Loucy (cell line): ENCODE data around the gene CRAMP1.

Experiments used
- EZH2phosphoT487 ChIP-seq: fragments of 200-600 bp; IDR thresholded peaks from 2 replicates; pipeline ENCODE4 v1.6.1; 2018; ENCODE audit warnings: antibody characterized with exemption, mild to moderate bottlenecking, moderate library complexity, borderline replicate concordance
- TF ChIP-seq, protein P1 (sequence below): fragments of 200-600 bp; sonication (generic); conservative IDR thresholded peaks from 2 replicates; pipeline ENCODE4 v1.5.1; 2014; ENCODE audit warnings: mild to moderate bottlenecking, antibody characterized with exemption, low read length

DNA sequence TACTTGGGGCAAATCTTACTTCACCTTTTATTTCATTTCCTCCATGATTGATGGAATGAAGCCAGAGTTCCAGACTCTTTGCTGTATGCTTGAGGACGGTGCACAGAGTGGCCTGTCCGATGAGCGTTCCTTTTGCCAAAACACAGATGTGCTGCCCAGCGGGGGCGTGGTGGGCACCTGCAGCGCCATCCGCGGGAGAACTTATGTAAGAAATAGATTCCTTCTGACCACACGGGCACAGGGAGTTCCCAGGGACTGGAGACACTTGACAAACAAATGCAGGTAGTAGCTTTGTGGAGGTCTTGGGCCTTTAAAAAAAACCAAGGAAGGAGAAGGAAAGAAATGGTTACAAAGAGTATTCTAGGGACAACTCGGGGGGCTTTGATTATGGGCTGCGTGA is 30.6 kb downstream of the CRAMP1 start:
- TF ChIP-seq, protein P1, sequence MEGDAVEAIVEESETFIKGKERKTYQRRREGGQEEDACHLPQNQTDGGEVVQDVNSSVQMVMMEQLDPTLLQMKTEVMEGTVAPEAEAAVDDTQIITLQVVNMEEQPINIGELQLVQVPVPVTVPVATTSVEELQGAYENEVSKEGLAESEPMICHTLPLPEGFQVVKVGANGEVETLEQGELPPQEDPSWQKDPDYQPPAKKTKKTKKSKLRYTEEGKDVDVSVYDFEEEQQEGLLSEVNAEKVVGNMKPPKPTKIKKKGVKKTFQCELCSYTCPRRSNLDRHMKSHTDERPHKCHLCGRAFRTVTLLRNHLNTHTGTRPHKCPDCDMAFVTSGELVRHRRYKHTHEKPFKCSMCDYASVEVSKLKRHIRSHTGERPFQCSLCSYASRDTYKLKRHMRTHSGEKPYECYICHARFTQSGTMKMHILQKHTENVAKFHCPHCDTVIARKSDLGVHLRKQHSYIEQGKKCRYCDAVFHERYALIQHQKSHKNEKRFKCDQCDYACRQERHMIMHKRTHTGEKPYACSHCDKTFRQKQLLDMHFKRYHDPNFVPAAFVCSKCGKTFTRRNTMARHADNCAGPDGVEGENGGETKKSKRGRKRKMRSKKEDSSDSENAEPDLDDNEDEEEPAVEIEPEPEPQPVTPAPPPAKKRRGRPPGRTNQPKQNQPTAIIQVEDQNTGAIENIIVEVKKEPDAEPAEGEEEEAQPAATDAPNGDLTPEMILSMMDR, result no peak
- no peak for TF ChIP-seq EZH2phosphoT487
